GM23338 (cell line): ENCODE data around the gene SF3B2. TPM values are rescaled to one million over a fixed set of nuclear protein-coding genes. Genes with fewer than 3 reads are reported as not detected.

Source experiments
- ATAC-seq: fragments of 200-7000 bp; cut with Tn5 transposase; 3 replicates; pipeline ENCODE4 v1.9.1; 2020
- DNase-seq: peaks from one replicate; pipeline ENCODE4 v3.0.0-alpha.2; 2015; ENCODE audit warnings: low spot score
- H2AFZ ChIP-seq: fragments of 200-600 bp; sonication (generic); 2 replicates; pipeline ENCODE4 v1.8.0; 2016; ENCODE audit warnings: antibody characterized with exemption, mild to moderate bottlenecking, moderate library complexity
- H3F3A ChIP-seq: fragments of 200-600 bp; sonication (generic); replicated peaks from 2 replicates; pipeline ENCODE4 v1.8.0; 2017; ENCODE audit warnings: antibody characterized with exemption, mixed run types, low read depth
- H3K27ac ChIP-seq: fragments of 200-600 bp; sonication (generic); 2 replicates; pipeline ENCODE4 v1.6.1; 2016; ENCODE audit warnings: low read depth
- H3K27me3 ChIP-seq: fragments of 200-600 bp; sonication (generic); 2 replicates; pipeline ENCODE4 v1.8.0; 2016; ENCODE audit warnings: mild to moderate bottlenecking, mixed run types, moderate library complexity; ENCODE audit not compliant: insufficient read depth
- H3K36me3 ChIP-seq: fragments of 200-600 bp; sonication (generic); 2 replicates; pipeline ENCODE4 v1.8.0; 2016; ENCODE audit warnings: mild to moderate bottlenecking; ENCODE audit not compliant: insufficient read depth
- H3K4me1 ChIP-seq: fragments of 200-600 bp; sonication (generic); 2 replicates; pipeline ENCODE4 v1.8.0; 2016; ENCODE audit warnings: mild to moderate bottlenecking, moderate library complexity; ENCODE audit not compliant: insufficient read depth
- H3K4me2 ChIP-seq: fragments of 200-600 bp; sonication (generic); 2 replicates; pipeline ENCODE4 v1.7.1; 2017; ENCODE audit warnings: mixed run types
- H3K4me3 ChIP-seq: fragments of 200-600 bp; sonication (generic); 2 replicates; pipeline ENCODE4 v1.6.1; 2016; ENCODE audit warnings: mixed run types
- H3K79me2 ChIP-seq: fragments of 200-600 bp; sonication (generic); replicated peaks from 2 replicates; pipeline ENCODE4 v1.8.0; 2017; ENCODE audit warnings: mild to moderate bottlenecking; ENCODE audit not compliant: insufficient read depth
- H3K9me2 ChIP-seq: fragments of 200-600 bp; sonication (generic); 2 replicates; pipeline ENCODE4 v1.8.0; 2017; ENCODE audit not compliant: insufficient read depth
- H4K20me1 ChIP-seq: fragments of 200-600 bp; sonication (generic); replicated peaks from 2 replicates; pipeline ENCODE4 v1.8.0; 2017; ENCODE audit warnings: mild to moderate bottlenecking; ENCODE audit not compliant: insufficient read depth
- H3K27ac Mint-ChIP-seq: 2 replicates; pipeline ENCODE4 v1.8.0; 2020; ENCODE audit warnings: inconsistent platforms, mild to moderate bottlenecking, moderate library complexity, mixed read lengths
- H3K27me3 Mint-ChIP-seq: 3 replicates; pipeline ENCODE4 v1.8.0; 2022; ENCODE audit warnings: low read depth, mild to moderate bottlenecking, moderate library complexity, mixed read lengths, inconsistent platforms; ENCODE audit not compliant: insufficient read depth, poor library complexity
- H3K36me3 Mint-ChIP-seq: 3 replicates; pipeline ENCODE4 v1.8.0; 2021; ENCODE audit warnings: low read depth, mild to moderate bottlenecking, inconsistent platforms, moderate library complexity, mixed read lengths
- H3K4me1 Mint-ChIP-seq: 3 replicates; pipeline ENCODE4 v1.8.0; 2020; ENCODE audit warnings: mild to moderate bottlenecking, inconsistent platforms, mixed read lengths
- H3K4me3 Mint-ChIP-seq: 3 replicates; pipeline ENCODE4 v1.8.0; 2021; ENCODE audit warnings: moderate library complexity, mild to moderate bottlenecking, inconsistent platforms, mixed read lengths
- H3K9me3 Mint-ChIP-seq: 3 replicates; pipeline ENCODE4 v1.8.0; 2020; ENCODE audit warnings: moderate library complexity, mild to moderate bottlenecking, inconsistent platforms, mixed read lengths
- CREB1 ChIP-seq: fragments of 250-450 bp; sonication (Bioruptor Pico); IDR thresholded peaks from 2 replicates; pipeline ENCODE4 v1.5.0; 2020; ENCODE audit warnings: low read depth, mild to moderate bottlenecking, moderate library complexity
- EZH2 ChIP-seq: fragments of 200-600 bp; sonication (generic); IDR thresholded peaks from one replicate; pipeline ENCODE4 v1.8.0; 2017; ENCODE audit warnings: antibody characterized with exemption, mild to moderate bottlenecking, low read depth; ENCODE audit not compliant: unreplicated experiment
- EZH2phosphoT487 ChIP-seq: fragments of 200-600 bp; sonication (generic); IDR thresholded peaks from one replicate; pipeline ENCODE4 v1.8.1; 2018; ENCODE audit warnings: antibody characterized with exemption; ENCODE audit not compliant: unreplicated experiment
- JUNB ChIP-seq: IDR thresholded peaks from one replicate; pipeline ENCODE4 v1.6.1; 2016; ENCODE audit warnings: antibody characterized with exemption; ENCODE audit not compliant: unreplicated experiment
- NANOG ChIP-seq: IDR thresholded peaks from 2 replicates; pipeline ENCODE4 v1.6.1; 2016; ENCODE audit warnings: antibody characterized with exemption, borderline replicate concordance
- POLR2AphosphoS5 ChIP-seq: IDR thresholded peaks from 2 replicates; pipeline ENCODE4 v1.6.1; 2016; ENCODE audit warnings: antibody characterized with exemption, low read depth
- REST ChIP-seq: IDR thresholded peaks from one replicate; pipeline ENCODE4 v1.6.1; 2018; ENCODE audit warnings: antibody characterized with exemption; ENCODE audit not compliant: unreplicated experiment
- STAT1 ChIP-seq: IDR thresholded peaks from one replicate; pipeline ENCODE4 v1.6.1; 2016; ENCODE audit warnings: antibody characterized with exemption; ENCODE audit not compliant: unreplicated experiment
- ZNF114 ChIP-seq: fragments of 250-450 bp; sonication (Bioruptor Pico); IDR thresholded peaks from 2 replicates; pipeline ENCODE4 v1.5.0; 2020; ENCODE audit warnings: mild to moderate bottlenecking, moderate library complexity
- ZNF331 ChIP-seq: fragments of 250-450 bp; sonication (Bioruptor Pico); IDR thresholded peaks from 2 replicates; pipeline ENCODE4 v1.5.0; 2020; ENCODE audit warnings: low read depth, mild to moderate bottlenecking, moderate library complexity
- ZNF462 ChIP-seq: fragments of 250-450 bp; sonication (Bioruptor Pico); IDR thresholded peaks from 2 replicates; pipeline ENCODE4 v1.5.0; 2020; ENCODE audit warnings: mild to moderate bottlenecking, moderate library complexity
- polyA plus RNA-seq: library from polyadenylated mRNA; unstranded; fragments of >200 nt; fragmentation: Nextera tagmentation; extraction: Ambion mirVana; gene quantifications from 2 replicates; pipeline ENCODE4 v1.2.1, GENCODE V29; 2016
- total RNA-seq: library from RNA; depleted of rRNA; stranded (reverse); fragments of >200 nt; shearing (Covaris generic); gene quantifications from 2 replicates; pipeline ENCODE4 v1.2.3, GENCODE V29; 2014
- TF ChIP-seq, protein P1 (sequence below), 2 experiments: fragments of 200-600 bp in 1 of 2; sonication (generic) in 1 of 2; conservative IDR thresholded peaks; 2 replicates each; pipeline versions ENCODE4 v1.5.1 to v1.6.1; 2016 to 2017; ENCODE audit warnings: antibody characterized with exemption in 2 of 2, low read depth in 2 of 2, mild to moderate bottlenecking in 2 of 2, moderate library complexity in 1 of 2
- TF ChIP-seq, protein P2 (sequence below): IDR thresholded peaks from 2 replicates; pipeline ENCODE4 v1.6.1; 2016; ENCODE audit warnings: antibody characterized with exemption

Gene SF3B2
- total and polyA plus RNA-seq, 2 experiments from 2014 or later, result 173 to 180 TPM

DNA sequence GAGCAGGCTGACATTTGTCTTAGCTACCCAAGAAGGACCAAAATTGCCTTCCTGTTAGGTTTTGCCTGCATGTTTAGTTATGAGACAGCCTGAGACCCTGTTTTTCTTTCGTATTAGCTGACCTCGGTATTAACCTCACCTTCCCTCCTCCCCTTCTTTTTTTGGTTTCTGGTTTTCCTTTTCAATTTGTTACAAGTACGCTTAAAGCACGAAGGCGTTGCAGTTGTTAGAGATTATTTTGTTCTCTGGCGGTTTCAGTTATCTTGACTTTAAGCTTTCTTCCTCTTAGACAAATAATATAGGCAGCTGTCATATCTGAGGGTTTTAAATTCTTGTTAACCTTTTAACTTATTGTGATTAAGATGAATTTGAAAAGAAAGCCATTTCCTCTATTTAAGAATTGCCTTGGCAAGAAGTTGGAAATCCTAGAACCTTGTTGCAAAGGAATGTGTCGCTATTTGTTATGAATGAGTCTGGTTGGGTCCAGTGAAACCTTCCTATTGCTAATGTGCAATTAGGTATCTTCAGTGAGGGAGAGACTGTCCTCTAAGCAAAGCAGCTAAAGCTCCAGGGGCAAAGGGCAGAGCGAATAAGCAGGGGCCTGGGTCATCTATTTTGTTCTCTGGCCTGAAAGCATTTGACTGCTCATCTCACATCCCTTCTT is 63.6 kb downstream of the SF3B2 start:
- Histone ChIP-seq H3K27me3 (no peaks in the 10 kb centered on the region), H3K4me1 (peaks cover 52% of the 10 kb centered on the region), H3K4me2 (peak overlapping the region; percentile 37), H3K79me2 (peaks cover 3% of the 10 kb centered on the region; the same call in 1 of the 2 replicates), H3F3A (no peaks in the 10 kb centered on the region), H3K27ac (no peak overlapping the region), H2AFZ (no peak overlapping the region), H4K20me1 (no peaks in the 10 kb centered on the region; the same call in 1 of the 2 replicates), H3K36me3 (no peaks in the 10 kb centered on the region), H3K9me2 (no peaks in the 10 kb centered on the region), H3K4me3 (no peak overlapping the region)
- TF ChIP-seq ZNF114 (CRISPR knock-in tag) (no peak), NANOG (no peak), ZNF462 (CRISPR knock-in tag) (no peak), STAT1 (no peak), CREB1 (no peak), JUNB (no peak), POLR2AphosphoS5 (no peak), ZNF331 (CRISPR knock-in tag) (no peak), EZH2phosphoT487 (no peak), EZH2 (no peak), REST (no peak)
- TF ChIP-seq, protein P1, sequence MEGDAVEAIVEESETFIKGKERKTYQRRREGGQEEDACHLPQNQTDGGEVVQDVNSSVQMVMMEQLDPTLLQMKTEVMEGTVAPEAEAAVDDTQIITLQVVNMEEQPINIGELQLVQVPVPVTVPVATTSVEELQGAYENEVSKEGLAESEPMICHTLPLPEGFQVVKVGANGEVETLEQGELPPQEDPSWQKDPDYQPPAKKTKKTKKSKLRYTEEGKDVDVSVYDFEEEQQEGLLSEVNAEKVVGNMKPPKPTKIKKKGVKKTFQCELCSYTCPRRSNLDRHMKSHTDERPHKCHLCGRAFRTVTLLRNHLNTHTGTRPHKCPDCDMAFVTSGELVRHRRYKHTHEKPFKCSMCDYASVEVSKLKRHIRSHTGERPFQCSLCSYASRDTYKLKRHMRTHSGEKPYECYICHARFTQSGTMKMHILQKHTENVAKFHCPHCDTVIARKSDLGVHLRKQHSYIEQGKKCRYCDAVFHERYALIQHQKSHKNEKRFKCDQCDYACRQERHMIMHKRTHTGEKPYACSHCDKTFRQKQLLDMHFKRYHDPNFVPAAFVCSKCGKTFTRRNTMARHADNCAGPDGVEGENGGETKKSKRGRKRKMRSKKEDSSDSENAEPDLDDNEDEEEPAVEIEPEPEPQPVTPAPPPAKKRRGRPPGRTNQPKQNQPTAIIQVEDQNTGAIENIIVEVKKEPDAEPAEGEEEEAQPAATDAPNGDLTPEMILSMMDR (conservative IDR thresholded peaks at IDR 0.05; ENCODE audit: low read depth in 2 of 2), result no peak
- TF ChIP-seq, protein P2, sequence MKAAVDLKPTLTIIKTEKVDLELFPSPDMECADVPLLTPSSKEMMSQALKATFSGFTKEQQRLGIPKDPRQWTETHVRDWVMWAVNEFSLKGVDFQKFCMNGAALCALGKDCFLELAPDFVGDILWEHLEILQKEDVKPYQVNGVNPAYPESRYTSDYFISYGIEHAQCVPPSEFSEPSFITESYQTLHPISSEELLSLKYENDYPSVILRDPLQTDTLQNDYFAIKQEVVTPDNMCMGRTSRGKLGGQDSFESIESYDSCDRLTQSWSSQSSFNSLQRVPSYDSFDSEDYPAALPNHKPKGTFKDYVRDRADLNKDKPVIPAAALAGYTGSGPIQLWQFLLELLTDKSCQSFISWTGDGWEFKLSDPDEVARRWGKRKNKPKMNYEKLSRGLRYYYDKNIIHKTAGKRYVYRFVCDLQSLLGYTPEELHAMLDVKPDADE, result no peak
- Mint-ChIP-seq H3K36me3 (no peaks in the 10 kb centered on the region), H3K4me3 (no peak overlapping the region), H3K9me3 (no peaks in the 10 kb centered on the region), H3K27ac (no peak overlapping the region), H3K4me1 (peaks cover 50% of the 10 kb centered on the region), H3K27me3 (peaks cover 12% of the 10 kb centered on the region)
- ATAC-seq (no peak), DNase-seq (no peak)
